ENCODE measurements around the gene TMF1.
A peak's percentile ranks its signal among the peaks of the same experiment; 100 is the strongest.

The TMF1 gene

DNA sequence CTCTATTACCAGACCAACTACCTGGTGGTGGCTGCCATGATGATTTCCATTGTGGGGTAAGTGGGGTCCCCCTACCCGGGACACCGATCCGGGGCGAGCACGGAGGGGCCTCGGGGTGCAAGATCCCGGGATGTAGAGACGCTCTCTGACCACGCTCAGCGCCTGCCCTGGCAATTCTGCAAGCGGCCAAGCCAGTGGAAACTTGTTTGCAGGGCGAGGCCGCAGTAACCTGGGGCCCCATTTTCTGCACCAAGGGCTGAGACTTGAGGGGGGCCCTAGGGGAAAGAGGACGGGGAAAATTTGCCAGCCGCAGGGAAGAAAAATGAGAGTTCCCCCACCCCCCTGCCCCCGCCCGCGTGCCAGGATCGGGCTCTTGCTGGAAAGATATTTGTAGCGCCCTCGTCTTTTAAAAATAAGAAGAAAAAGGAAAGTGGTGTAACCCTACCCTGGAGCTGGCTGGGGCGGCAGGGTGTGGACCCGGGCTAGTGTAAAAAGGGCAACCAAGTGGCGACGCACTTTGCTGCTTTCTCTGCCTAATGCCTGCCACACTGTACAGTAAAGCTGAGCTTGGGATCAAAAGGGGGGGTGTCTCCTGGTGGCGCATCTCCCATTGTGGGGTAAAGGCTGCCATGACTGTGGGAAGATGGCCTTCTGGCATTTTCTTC is 33.2 kb upstream of the TMF1 start:
- peak overlapping the region; percentile 96 for H3K27ac Mint-ChIP-seq
- H3K4me1 Mint-ChIP-seq (ENCODE audit: low read depth), result peaks cover 59% of the 10 kb centered on the region
- DNase-seq (ENCODE audit: low spot score), result no peak

DNA sequence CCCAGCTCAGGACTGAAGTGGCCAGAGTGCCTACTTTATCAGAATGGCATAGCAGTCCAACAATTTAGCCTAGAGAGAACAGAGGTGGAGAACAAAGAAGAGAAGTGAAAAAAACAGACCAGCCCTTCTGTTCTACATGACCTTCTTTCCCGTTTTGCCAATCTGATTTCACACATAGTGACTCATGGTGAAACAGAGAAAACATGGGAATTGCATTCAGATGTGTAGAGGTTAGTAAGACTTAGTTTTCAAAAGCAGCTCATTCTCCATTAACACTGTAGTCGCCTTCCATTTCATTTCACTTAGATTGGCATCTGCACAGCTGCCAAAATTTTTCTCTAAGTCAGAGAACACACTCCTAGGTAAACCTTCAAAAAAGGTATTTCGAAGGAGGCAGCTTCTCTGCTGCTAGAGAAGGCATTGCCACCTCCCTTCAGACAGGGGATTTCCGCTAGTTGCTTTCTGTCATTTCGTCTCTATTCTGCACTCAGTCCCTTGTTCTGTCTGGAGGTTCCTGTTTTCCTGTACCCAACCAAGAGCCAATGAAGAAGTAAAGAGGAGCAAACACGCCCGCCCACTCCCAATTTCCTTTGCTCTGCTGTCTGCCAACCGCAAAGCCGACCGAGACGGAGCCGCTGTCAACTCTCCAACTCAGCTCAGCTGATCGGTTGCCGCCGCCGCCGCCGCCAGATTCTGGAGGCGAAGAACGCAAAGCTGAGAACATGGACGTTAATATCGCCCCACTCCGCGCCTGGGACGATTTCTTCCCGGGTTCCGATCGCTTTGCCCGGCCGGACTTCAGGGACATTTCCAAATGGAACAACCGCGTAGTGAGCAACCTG is 32.4 kb upstream of the TMF1 start, which contains the start of gene ARL6IP5:
TSS of gene ARL6IP5 (plus strand) at position 612 of the 842 bp plus-strand sequence. CDS start at position 723, 111 bp downstream.
- Mint-ChIP-seq H3K4me3 (peak within 1 kb of the TSS; percentile 96), H3K4me1 (ENCODE audit: low read depth) (peaks cover 53% of the 10 kb centered on the region), H3K9me3 (no peaks in the 10 kb centered on the region), H3K36me3 (ENCODE audit: low read depth) (peaks cover 29% of the 10 kb centered on the region), H3K27ac (peak within 1 kb of the TSS; percentile 96), H3K27me3 (ENCODE audit: low read depth) (no peaks in the 10 kb centered on the region)
- DNase-seq (ENCODE audit: low spot score), result peak; percentile 92

More for the DNA sequence above, 33.2 kb upstream of the TMF1 start:
- Mint-ChIP-seq H3K4me3 (peak overlapping the region; percentile 96), H3K27me3 (ENCODE audit: low read depth) (no peaks in the 10 kb centered on the region), H3K36me3 (ENCODE audit: low read depth) (peaks cover 37% of the 10 kb centered on the region), H3K9me3 (no peaks in the 10 kb centered on the region)

DNA sequence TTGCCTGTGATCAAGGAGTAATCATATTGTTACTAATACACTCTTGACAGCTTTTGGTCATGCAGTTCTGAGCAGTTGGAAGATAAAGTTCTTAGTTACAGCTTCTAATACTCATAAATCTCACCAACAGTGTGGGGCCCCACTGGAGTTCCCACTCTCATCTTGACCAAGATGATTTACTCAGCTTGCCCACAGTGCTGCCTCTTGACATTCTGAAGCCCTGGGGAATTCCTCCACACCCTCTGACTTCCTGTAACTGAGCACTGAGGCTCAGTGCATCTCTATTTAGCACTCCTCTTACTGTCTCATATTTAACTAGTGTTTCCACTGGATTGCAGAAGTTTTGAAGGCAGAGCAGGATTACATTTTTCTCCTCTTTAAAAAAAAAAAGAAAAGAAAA is 30.7 kb upstream of the TMF1 start:
- peak overlapping the region; percentile 96 for H3K27ac Mint-ChIP-seq
- no peaks in the 10 kb centered on the region for H3K27me3 Mint-ChIP-seq (ENCODE audit: low read depth)
- peak; percentile 86 for DNase-seq (ENCODE audit: low spot score)
- H3K9me3 Mint-ChIP-seq, result no peaks in the 10 kb centered on the region
- H3K36me3 Mint-ChIP-seq (ENCODE audit: low read depth), result peaks cover 27% of the 10 kb centered on the region
- peaks cover 55% of the 10 kb centered on the region for H3K4me1 Mint-ChIP-seq (ENCODE audit: low read depth)
- peak overlapping the region; percentile 96 for H3K4me3 Mint-ChIP-seq

DNA sequence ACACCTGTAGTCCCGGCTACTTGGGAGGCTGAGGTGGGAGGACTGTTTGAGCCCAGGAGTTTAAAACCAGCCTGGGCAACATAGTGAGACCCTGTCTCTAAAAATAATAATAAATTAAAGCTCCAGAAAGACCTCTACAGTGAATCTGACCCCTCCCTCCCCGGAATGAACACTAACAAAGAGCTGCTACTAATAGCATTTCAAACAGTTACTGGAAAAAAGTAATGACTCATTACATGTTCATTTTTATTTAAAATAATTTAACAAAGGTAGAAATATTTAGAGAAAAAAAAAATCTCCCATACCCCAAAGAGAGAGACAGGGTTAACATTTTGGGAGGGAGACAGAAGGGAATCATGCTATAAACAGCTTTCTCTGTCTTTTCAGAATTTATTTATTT is 30.2 kb upstream of the TMF1 start:
- no peaks in the 10 kb centered on the region for H3K9me3 Mint-ChIP-seq
- DNase-seq (ENCODE audit: low spot score), result no peak
- peaks cover 28% of the 10 kb centered on the region for H3K36me3 Mint-ChIP-seq (ENCODE audit: low read depth)
- peaks cover 57% of the 10 kb centered on the region for H3K4me1 Mint-ChIP-seq (ENCODE audit: low read depth)
- H3K4me3 Mint-ChIP-seq, result peak overlapping the region; percentile 96
- H3K27ac Mint-ChIP-seq, result peak overlapping the region; percentile 96
- no peaks in the 10 kb centered on the region for H3K27me3 Mint-ChIP-seq (ENCODE audit: low read depth)

DNA sequence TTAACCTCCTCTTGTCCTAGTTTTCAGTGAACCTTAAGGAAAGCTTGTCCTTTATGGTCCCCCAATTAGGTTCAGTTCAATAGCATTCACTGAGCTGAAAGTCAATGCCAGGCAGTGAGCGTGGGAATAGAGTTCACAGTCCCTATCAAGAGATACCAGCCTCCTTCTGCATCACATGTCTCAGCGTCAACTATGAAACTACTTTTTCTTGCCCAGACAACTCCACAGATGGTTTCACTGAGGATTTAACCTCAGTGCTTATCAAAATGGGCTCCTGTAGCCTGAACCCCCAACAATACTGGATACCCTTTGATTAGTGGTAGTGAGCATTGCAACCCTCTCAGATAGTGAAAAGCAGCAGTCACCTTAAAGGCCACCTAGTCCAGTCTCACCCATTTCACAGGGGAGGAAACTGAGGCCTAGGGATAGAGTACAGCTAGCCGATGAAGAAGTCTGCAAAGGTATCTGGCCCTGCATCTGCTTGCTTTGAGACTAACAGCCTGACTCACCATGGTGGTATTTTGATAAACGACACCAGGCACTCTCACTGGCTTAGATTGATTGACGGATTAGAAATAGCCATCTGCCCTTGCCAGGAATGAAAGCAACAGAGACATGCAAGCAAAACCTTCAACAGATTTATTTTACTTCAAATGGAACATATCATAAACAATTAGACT is 29.6 kb upstream of the TMF1 start:
- Mint-ChIP-seq H3K9me3 (no peaks in the 10 kb centered on the region), H3K4me1 (ENCODE audit: low read depth) (peaks cover 60% of the 10 kb centered on the region), H3K27ac (peak overlapping the region; percentile 96), H3K27me3 (ENCODE audit: low read depth) (no peaks in the 10 kb centered on the region), H3K4me3 (peak overlapping the region; percentile 96), H3K36me3 (ENCODE audit: low read depth) (peaks cover 29% of the 10 kb centered on the region)
- peak; percentile 62 for DNase-seq (ENCODE audit: low spot score)

DNA sequence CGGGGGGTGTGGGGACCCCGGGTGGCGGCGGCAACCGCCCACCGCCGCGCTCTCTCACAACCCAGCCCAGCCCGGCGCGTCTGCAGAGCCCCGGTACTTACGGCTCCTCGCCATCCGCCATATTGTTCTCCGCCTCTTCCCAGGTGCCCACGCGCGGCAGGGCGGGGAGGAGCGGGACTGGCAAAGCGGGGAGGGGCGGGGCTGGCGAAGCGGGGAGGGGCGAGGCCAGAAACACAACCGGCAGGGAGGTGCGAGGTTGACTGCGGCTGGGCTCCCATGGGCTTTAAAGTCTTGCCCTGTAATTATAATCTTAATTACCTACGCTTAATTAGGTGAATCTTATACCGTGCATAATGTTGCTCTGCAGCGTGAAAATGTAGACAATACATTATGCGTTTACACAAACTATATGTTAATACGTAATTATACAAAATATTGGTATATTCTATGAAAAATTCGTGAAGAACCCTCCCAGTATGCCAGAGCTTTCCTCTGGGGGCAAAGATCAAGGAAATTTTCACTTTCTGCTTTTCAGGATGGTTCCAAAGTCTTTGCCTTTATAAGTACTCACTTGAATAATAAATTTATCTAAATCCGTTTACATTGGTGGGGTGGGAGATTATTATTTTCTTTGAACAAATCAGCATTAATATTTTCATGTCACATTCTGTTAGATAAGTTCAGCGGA is 28.2 kb upstream of the TMF1 start, which contains the start of gene UBA3:
TSS of gene UBA3 (minus strand) at position 133 of the 688 bp plus-strand sequence. CDS start at position 121, 12 bp downstream.
- Mint-ChIP-seq H3K4me1 (ENCODE audit: low read depth) (peaks cover 62% of the 10 kb centered on the region), H3K27me3 (ENCODE audit: low read depth) (no peaks in the 10 kb centered on the region), H3K9me3 (no peaks in the 10 kb centered on the region)

DNA sequence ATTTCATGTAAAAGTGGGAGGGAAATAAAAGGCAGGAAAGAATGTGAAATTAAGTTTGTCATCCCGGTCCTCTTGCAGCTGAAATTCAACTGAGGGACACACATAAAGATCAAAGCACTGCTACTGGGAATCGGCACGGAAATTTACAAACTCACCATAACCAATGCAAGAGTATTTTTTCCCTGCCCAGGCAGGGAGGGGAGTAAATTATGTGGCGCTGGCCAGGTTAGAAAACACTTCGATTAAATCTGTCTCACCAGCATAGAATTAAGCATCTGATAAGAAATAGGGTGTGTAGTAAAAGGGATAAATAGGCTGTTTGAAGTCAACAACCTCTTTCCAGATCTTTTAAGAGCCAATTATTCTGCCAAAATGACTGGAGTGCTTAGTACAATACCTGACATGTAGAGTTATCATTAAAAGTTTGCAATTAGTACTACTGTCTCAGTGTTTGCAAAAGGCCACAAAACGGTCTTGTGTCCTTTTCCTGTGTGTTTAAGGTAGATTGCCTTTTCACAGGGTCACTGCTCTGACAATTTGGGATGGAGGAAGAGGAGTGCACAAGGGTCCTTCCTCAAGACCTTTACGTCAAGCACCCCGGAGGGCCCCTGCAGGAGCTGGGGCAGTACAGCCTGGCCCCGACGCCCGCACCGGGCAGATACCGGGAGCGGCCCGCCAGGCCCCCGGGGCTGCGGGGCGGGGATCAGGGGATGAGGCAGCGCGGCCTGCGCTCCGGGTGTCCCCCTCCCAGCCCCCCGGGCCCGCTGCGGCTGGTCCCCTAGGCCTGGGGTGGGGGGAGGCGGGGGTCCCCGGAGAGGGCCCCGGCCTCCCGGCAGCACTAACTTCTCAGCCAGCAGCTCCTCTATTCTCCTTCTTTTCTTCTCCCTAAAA is 27.4 kb upstream of the TMF1 start:
- Mint-ChIP-seq H3K27me3 (ENCODE audit: low read depth) (no peaks in the 10 kb centered on the region), H3K4me1 (ENCODE audit: low read depth) (peaks cover 60% of the 10 kb centered on the region), H3K36me3 (ENCODE audit: low read depth) (peaks cover 16% of the 10 kb centered on the region), H3K4me3 (peak overlapping the region; percentile 96), H3K27ac (peak overlapping the region; percentile 88), H3K9me3 (no peaks in the 10 kb centered on the region)
- DNase-seq (ENCODE audit: low spot score), result no peak

More for the DNA sequence above, 28.2 kb upstream of the TMF1 start, which contains the start of gene UBA3:
- peak within 1 kb of the TSS; percentile 96 for H3K4me3 Mint-ChIP-seq
- peak within 1 kb of the TSS; percentile 96 for H3K27ac Mint-ChIP-seq
- DNase-seq (ENCODE audit: low spot score), result peak; percentile 86
- peaks cover 18% of the 10 kb centered on the region for H3K36me3 Mint-ChIP-seq (ENCODE audit: low read depth)

GRCh38 chr3:69072928-69073327 is 20.8 kb upstream of the TMF1 start:
- peaks cover 41% of the 10 kb centered on the region for H3K36me3 Mint-ChIP-seq (ENCODE audit: low read depth)
- H3K27ac Mint-ChIP-seq, result peak overlapping the region; percentile 1
- H3K4me1 Mint-ChIP-seq (ENCODE audit: low read depth), result peaks cover 30% of the 10 kb centered on the region

GRCh38 chr3:69066121-69066520 is 14.0 kb upstream of the TMF1 start:
- Mint-ChIP-seq H3K4me3 (peak overlapping the region; percentile 70), H3K4me1 (ENCODE audit: low read depth) (peaks cover 39% of the 10 kb centered on the region), H3K27me3 (ENCODE audit: low read depth) (no peaks in the 10 kb centered on the region), H3K9me3 (no peaks in the 10 kb centered on the region), H3K27ac (peak overlapping the region; percentile 69), H3K36me3 (ENCODE audit: low read depth) (peaks cover 57% of the 10 kb centered on the region)
- no peak for DNase-seq (ENCODE audit: low spot score)

More at GRCh38 chr3:69072928-69073327, 20.8 kb upstream of the TMF1 start:
- H3K27me3 Mint-ChIP-seq (ENCODE audit: low read depth), result no peaks in the 10 kb centered on the region
- DNase-seq (ENCODE audit: low spot score), result no peak
- no peaks in the 10 kb centered on the region for H3K9me3 Mint-ChIP-seq
- H3K4me3 Mint-ChIP-seq, result no peak overlapping the region

DNA sequence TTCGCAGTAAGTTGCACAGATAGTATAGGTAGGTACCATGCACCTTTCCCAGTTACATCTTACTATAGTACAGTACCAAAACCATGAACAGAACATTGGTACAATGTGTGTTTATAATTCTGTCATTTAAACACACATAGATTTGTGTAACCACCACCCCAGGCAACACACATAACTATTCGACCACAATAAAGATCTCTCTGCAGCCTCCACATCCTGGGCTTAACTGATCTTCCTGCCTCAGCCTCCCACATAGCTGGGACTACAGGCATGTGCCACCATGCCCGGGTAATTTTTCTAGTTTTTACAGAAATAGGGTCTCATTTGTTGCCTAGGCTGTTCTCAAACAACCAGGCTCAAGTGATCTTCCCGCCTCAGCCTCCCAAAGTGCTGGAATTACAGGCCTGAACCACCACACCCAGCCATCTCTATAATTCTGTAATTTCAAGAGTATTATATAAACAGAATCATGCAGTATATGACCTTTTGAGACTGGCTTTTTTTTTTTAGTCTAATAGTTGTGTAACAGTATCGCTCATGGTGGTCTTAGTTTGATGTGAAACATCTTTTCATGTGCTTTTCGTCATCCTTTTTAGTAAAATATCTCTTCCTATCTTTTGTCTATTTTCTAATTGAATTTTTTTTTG is 13.3 kb upstream of the TMF1 start:
- H3K9me3 Mint-ChIP-seq, result peaks cover 4% of the 10 kb centered on the region
- H3K4me3 Mint-ChIP-seq, result peak overlapping the region; percentile 70
- no peaks in the 10 kb centered on the region for H3K27me3 Mint-ChIP-seq (ENCODE audit: low read depth)
- peak; percentile 40 for DNase-seq (ENCODE audit: low spot score)
- peaks cover 39% of the 10 kb centered on the region for H3K4me1 Mint-ChIP-seq (ENCODE audit: low read depth)
- peaks cover 57% of the 10 kb centered on the region for H3K36me3 Mint-ChIP-seq (ENCODE audit: low read depth)
- peak overlapping the region; percentile 69 for H3K27ac Mint-ChIP-seq

GRCh38 chr3:69063636-69064035 is 11.5 kb upstream of the TMF1 start:
- Mint-ChIP-seq H3K36me3 (ENCODE audit: low read depth) (peaks cover 69% of the 10 kb centered on the region), H3K27me3 (ENCODE audit: low read depth) (no peaks in the 10 kb centered on the region), H3K27ac (peak overlapping the region; percentile 79), H3K9me3 (peaks cover 5% of the 10 kb centered on the region), H3K4me1 (ENCODE audit: low read depth) (peaks cover 54% of the 10 kb centered on the region), H3K4me3 (peak overlapping the region; percentile 69)
- no peak for DNase-seq (ENCODE audit: low spot score)

- peaks cover 55% of the 10 kb centered on the region for H3K4me1 Mint-ChIP-seq (ENCODE audit: low read depth)
- peak overlapping the region; percentile 24 for H3K4me3 Mint-ChIP-seq
- no peak for DNase-seq (ENCODE audit: low spot score)
- peaks cover 70% of the 10 kb centered on the region for H3K36me3 Mint-ChIP-seq (ENCODE audit: low read depth)
- peaks cover 5% of the 10 kb centered on the region for H3K9me3 Mint-ChIP-seq
- H3K27ac Mint-ChIP-seq, result peak overlapping the region; percentile 97
- no peaks in the 10 kb centered on the region for H3K27me3 Mint-ChIP-seq (ENCODE audit: low read depth)
Measured at GRCh38 chr3:69059688-69060087, 7.6 kb upstream of the TMF1 start.

Measured in T-helper 2 cell treated with Interferon-gamma antibody and Interleukin-4, amounts not matched to agents 5 μg/mL and 100 μg/mL, for 36 hours (primary cell).